ENCODE measurements around the gene ZNF506.
"Not testable (repeated sequence)": the region's sequence is repeated elsewhere in the genome, so short reads cannot be mapped to it uniquely, and the experiment has no call there.

The ZNF506 gene

GRCh38 chr19:19821366-19821951 lies at the start of gene ZNF506:
TSS of gene ZNF506 (minus strand) at chr19:19821750. CDS start at chr19:19821603, 147 bp downstream.
- DNase-seq, result peak; percentile 90

GRCh38 chr19:19870086-19870485 lies 48.5 kb upstream of the ZNF506 start:
- not testable (repeated sequence) for DNase-seq

- no peak for DNase-seq
These were observed 45.2 kb upstream of the ZNF506 start for GRCh38 chr19:19866611-19867248.

GRCh38 chr19:19865750-19866610 lies 44.4 kb upstream of the ZNF506 start, which contains the start of gene ZNF253:
TSS of gene ZNF253 (plus strand) at chr19:19865882. CDS start at chr19:19865997, 115 bp downstream.
- DNase-seq, result peak; percentile 88

GRCh38 chr19:19860756-19861390 lies 39.3 kb upstream of the ZNF506 start:
- DNase-seq, result no peak

GRCh38 chr19:19858751-19859150 lies 37.2 kb upstream of the ZNF506 start:
- no peak for DNase-seq

- DNase-seq, result not testable (repeated sequence)
These were observed 30.2 kb upstream of the ZNF506 start for GRCh38 chr19:19851740-19852139.

GRCh38 chr19:19849056-19849455 lies 27.5 kb upstream of the ZNF506 start:
- no peak for DNase-seq

- no peak for DNase-seq
These were observed 26.2 kb upstream of the ZNF506 start for GRCh38 chr19:19847781-19848180.

GRCh38 chr19:19835560-19836038 lies 14.0 kb upstream of the ZNF506 start:
- DNase-seq, result no peak

GRCh38 chr19:19826875-19827274 lies 5.3 kb upstream of the ZNF506 start:
- no peak for DNase-seq

- no peak for DNase-seq
These were observed 2.4 kb upstream of the ZNF506 start for GRCh38 chr19:19823916-19824315.

- DNase-seq, result not testable (repeated sequence)
These were observed 426 bp upstream of the ZNF506 start for GRCh38 chr19:19821976-19822375.

GRCh38 chr19:19820774-19821320 lies 703 bp downstream of the ZNF506 start:
- DNase-seq, result no peak

GRCh38 chr19:19817357-19817756 lies 4.2 kb downstream of the ZNF506 start:
- no peak for DNase-seq

- DNase-seq, result no peak
These were observed 4.9 kb downstream of the ZNF506 start for GRCh38 chr19:19816679-19817078.

GRCh38 chr19:19811999-19812398 lies 9.6 kb downstream of the ZNF506 start:
- not testable (repeated sequence) for DNase-seq

GRCh38 chr19:19805480-19805879 lies 16.1 kb downstream of the ZNF506 start:
- DNase-seq, result no peak

- DNase-seq, result no peak
These were observed 33.5 kb downstream of the ZNF506 start for GRCh38 chr19:19788015-19788414.

GRCh38 chr19:19785476-19785875 lies 36.1 kb downstream of the ZNF506 start:
- DNase-seq, result not testable (repeated sequence)

- DNase-seq, result no peak
These were observed 38.8 kb downstream of the ZNF506 start for GRCh38 chr19:19782783-19783182.

- DNase-seq, result not testable (repeated sequence)
These were observed 39.8 kb downstream of the ZNF506 start for GRCh38 chr19:19781791-19782190.

GRCh38 chr19:19778666-19779065 lies 42.9 kb downstream of the ZNF506 start:
- no peak for DNase-seq

Data from NCI-H2227 treated with DMSO at 0.1 percent for 48 hours (cell line).